A549 (cell line): Measurements from ENCODE around the gene GRID2. TPM values are rescaled to one million over a fixed set of nuclear protein-coding genes. Genes with fewer than 3 reads are reported as not detected.

Experiments
- ATAC-seq, 2 experiments: fragments of 200-7000 bp in 1 of 2; fragments of >200 bp in 1 of 2; cut with Nextera tagmentation in 1 of 2; cut with Tn5 transposase in 1 of 2; 3 replicates each; pipeline versions ENCODE4 v1.8.0 to v1.9.1; 2018 to 2020; ENCODE audit warnings: mild to moderate bottlenecking in 1 of 2, moderate library complexity in 1 of 2
- CTCF ChIA-PET: fragments of 300-600 bp; sonication (Branson Sonifier 250); formaldehyde crosslinking; extraction: SDS; loops from one replicate; lab custom pipeline; 2021; ENCODE audit warnings: antibody characterized with exemption, inconsistent platforms; lab: Yijun Ruan, JAX
- POLR2A ChIA-PET: fragments of 350-600 bp; formaldehyde crosslinking; extraction: SDS; loops from one replicate; lab custom pipeline; 2021; ENCODE audit warnings: antibody characterized with exemption, inconsistent platforms; lab: Yijun Ruan, JAX
- DNase-seq, 2 experiments: peaks; one replicate each; pipeline versions ENCODE4 v3.0.0 to v3.0.0-alpha.2; 2011 to 2016; ENCODE audit warnings: low read depth in 1 of 2, low spot score in 1 of 2
- FAIRE-seq: peaks from 2 replicates; lab custom pipeline; 2011; peaks lifted over from hg19 to GRCh38; lab: Jason Lieb, UNC
- H3K27ac ChIP-seq, 2 experiments: fragments of >200 bp; sonication (Bioruptor Twin); formaldehyde crosslinking; 3 replicates each; pipeline ENCODE4 v1.5.1; 2016 to 2017
- H3K4me1 ChIP-seq: fragments of >200 bp; sonication (Bioruptor Twin); formaldehyde crosslinking; 3 replicates; pipeline ENCODE4 v1.6.1; 2016
- H3K4me2 ChIP-seq: fragments of >200 bp; sonication (Bioruptor Twin); formaldehyde crosslinking; 3 replicates; pipeline ENCODE4 v1.6.1; 2016
- H3K4me3 ChIP-seq: fragments of >200 bp; sonication (Bioruptor Twin); formaldehyde crosslinking; 3 replicates; pipeline ENCODE4 v1.5.1; 2016
- H3K9me3 ChIP-seq: fragments of >200 bp; sonication (Bioruptor Twin); formaldehyde crosslinking; 3 replicates; pipeline ENCODE4 v1.6.1; 2016
- BHLHE40 ChIP-seq: IDR thresholded peaks from 2 replicates; pipeline ENCODE4 v1.6.1; 2012; ENCODE audit warnings: low read depth, low read length, inconsistent platforms
- CBX8 ChIP-seq: fragments of 200-600 bp; sonication (generic); IDR thresholded peaks from 2 replicates; pipeline ENCODE4 v1.6.1; 2016
- CEBPB ChIP-seq, 2 experiments: fragments of >200 bp in 1 of 2; sonication (Bioruptor Twin) in 1 of 2; formaldehyde crosslinking in 1 of 2; IDR thresholded peaks; 2 replicates each; pipeline ENCODE4 v1.6.1; 2012 to 2016
- CHD2 ChIP-seq: fragments of 150-350 bp; IDR thresholded peaks from 2 replicates; pipeline ENCODE4 v1.6.1; 2014; ENCODE audit warnings: low read length; ENCODE audit not compliant: partially characterized antibody
- CHD4 ChIP-seq: fragments of 200-600 bp; sonication (generic); IDR thresholded peaks from 2 replicates; pipeline ENCODE4 v1.6.1; 2016; ENCODE audit warnings: antibody characterized with exemption, mild to moderate bottlenecking, borderline replicate concordance
- EHF ChIP-seq: fragments of 250-450 bp; sonication (Bioruptor Pico); IDR thresholded peaks from 2 replicates; pipeline ENCODE4 v1.5.0; 2020; ENCODE audit warnings: mild to moderate bottlenecking
- EHMT2 ChIP-seq: fragments of 200-600 bp; sonication (generic); IDR thresholded peaks from 2 replicates; pipeline ENCODE4 v1.6.1; 2016; ENCODE audit warnings: antibody characterized with exemption, low read depth, mild to moderate bottlenecking, moderate library complexity
- ESRRA ChIP-seq: fragments of 150-350 bp; IDR thresholded peaks from 2 replicates; pipeline ENCODE4 v1.6.1; 2014; ENCODE audit warnings: mild to moderate bottlenecking, low read length, borderline replicate concordance
- FOSB ChIP-seq: fragments of 250-450 bp; sonication (Bioruptor Pico); IDR thresholded peaks from 2 replicates; pipeline ENCODE4 v1.5.0; 2020; ENCODE audit warnings: mild to moderate bottlenecking, moderate library complexity
- FOXS1 ChIP-seq: fragments of 250-450 bp; sonication (Bioruptor Pico); IDR thresholded peaks from 2 replicates; pipeline ENCODE4 v1.5.0; 2020; ENCODE audit warnings: mild to moderate bottlenecking, moderate library complexity
- GATA3 ChIP-seq: IDR thresholded peaks from 2 replicates; pipeline ENCODE4 v1.6.1; 2012; ENCODE audit warnings: borderline replicate concordance
- HDAC2 ChIP-seq: fragments of 200-600 bp; sonication (generic); IDR thresholded peaks from 2 replicates; pipeline ENCODE4 v1.6.1; 2016
- HEYL ChIP-seq: fragments of 250-450 bp; sonication (Bioruptor Pico); IDR thresholded peaks from 2 replicates; pipeline ENCODE4 v1.8.0; 2021; ENCODE audit warnings: mild to moderate bottlenecking, moderate library complexity
- MAFK ChIP-seq: fragments of 450-650 bp; IDR thresholded peaks from 2 replicates; pipeline ENCODE4 v1.6.1; 2014; ENCODE audit not compliant: partially characterized antibody
- NFE2L2 ChIP-seq: fragments of 150-350 bp; conservative IDR thresholded peaks from 2 replicates; pipeline ENCODE4 v1.6.1; 2014; ENCODE audit warnings: low read length
- NPAS2 ChIP-seq: fragments of 250-450 bp; sonication (Bioruptor Pico); IDR thresholded peaks from 2 replicates; pipeline ENCODE4 v1.8.0; 2022; ENCODE audit warnings: mild to moderate bottlenecking, moderate library complexity, borderline replicate concordance
- RARB ChIP-seq: fragments of 250-450 bp; sonication (Bioruptor Pico); IDR thresholded peaks from 2 replicates; pipeline ENCODE4 v1.8.0; 2021; ENCODE audit warnings: mild to moderate bottlenecking, moderate library complexity
- RFX5 ChIP-seq: fragments of 450-650 bp; IDR thresholded peaks from 2 replicates; pipeline ENCODE4 v1.7.1; 2014; ENCODE audit warnings: antibody characterized with exemption, mild to moderate bottlenecking, moderate library complexity
- SREBF2 ChIP-seq: fragments of 450-650 bp; IDR thresholded peaks from 2 replicates; pipeline ENCODE4 v1.6.1; 2014; ENCODE audit warnings: mild to moderate bottlenecking, moderate library complexity
- TFCP2L1 ChIP-seq: fragments of 250-450 bp; sonication (Bioruptor Pico); IDR thresholded peaks from 2 replicates; pipeline ENCODE4 v1.5.0; 2021; ENCODE audit warnings: mild to moderate bottlenecking
- TP53 ChIP-seq: fragments of 250-450 bp; sonication (Bioruptor Pico); IDR thresholded peaks from 2 replicates; pipeline ENCODE4 v1.5.0; 2021; ENCODE audit warnings: mild to moderate bottlenecking, moderate library complexity
- ZC3H11A ChIP-seq: fragments of 450-650 bp; IDR thresholded peaks from 2 replicates; pipeline ENCODE4 v1.6.1; 2014; ENCODE audit warnings: antibody characterized with exemption, mild to moderate bottlenecking
- WGBS: methylation state at CpG from one replicate; pipeline ENCODE4 v1.1.6; 2017; ENCODE audit errors: missing lambda C conversion rate; 5-methylcytosine and 5-hydroxymethylcytosine counted together
- polyA plus RNA-seq, 4 experiments: library from polyadenylated mRNA; depleted of rRNA in 3 of 4; stranded (reverse); fragments of >200 nt; fragmentation: RNase III in 1 of 4; extraction: RNeasy Plus Mini Kit Qiagen cat#74134 plus additional on column Dnase treatment in 1 of 4; gene quantifications; 2 replicates in 3 of 4; 3 replicates in 1 of 4; pipeline ENCODE4 v1.2.3, GENCODE V29; 2011 to 2017
- TF ChIP-seq, protein P1 (sequence below): fragments of >200 bp; sonication (Bioruptor Twin); formaldehyde crosslinking; IDR thresholded peaks from 2 replicates; pipeline ENCODE4 v1.6.1; 2016
- TF ChIP-seq, protein P2 (sequence below): fragments of 250-450 bp; sonication (Bioruptor Pico); IDR thresholded peaks from 2 replicates; pipeline ENCODE4 v1.5.0; 2020; ENCODE audit warnings: low read depth, mild to moderate bottlenecking, moderate library complexity
- TF ChIP-seq, protein P3 (sequence below): fragments of >200 bp; sonication (Bioruptor Twin); formaldehyde crosslinking; IDR thresholded peaks from 3 replicates; pipeline ENCODE4 v1.5.1; 2016
- TF ChIP-seq, protein P4 (sequence below): fragments of >200 bp; sonication (Bioruptor Twin); formaldehyde crosslinking; IDR thresholded peaks from 3 replicates; pipeline ENCODE4 v1.6.1; 2016
- TF ChIP-seq, protein P5 (sequence below): IDR thresholded peaks from 2 replicates; pipeline ENCODE4 v1.6.1; 2012

GRID2 gene
- polyA plus RNA-seq, 2 of the 4 experiments (the other 2 are of a cell fraction), result not detected

DNA sequence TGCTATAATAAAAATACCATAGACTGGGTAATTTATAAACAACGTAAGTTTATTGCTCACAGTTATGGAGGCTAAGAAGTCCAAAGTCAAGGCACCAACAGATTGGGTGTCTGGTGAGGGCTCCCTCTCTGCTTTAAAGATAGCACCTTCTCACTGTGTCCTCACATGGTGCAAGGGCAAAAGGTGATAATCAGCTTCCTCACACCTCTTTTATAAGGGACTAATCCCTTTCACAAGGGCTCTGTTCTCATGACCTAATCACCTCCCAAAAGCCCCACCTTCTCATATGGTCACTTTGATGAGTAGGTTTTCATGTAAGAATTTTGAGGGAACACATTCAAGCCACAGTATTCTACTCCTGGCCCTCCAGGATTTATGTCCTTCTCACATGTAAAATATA lies 883.1 kb downstream of the GRID2 start:
- Histone ChIP-seq H3K4me3 (no peak overlapping the region), H3K4me1 (no peaks in the 10 kb centered on the region), H3K9me3 (no peaks in the 10 kb centered on the region), H3K27ac (no peak overlapping the region), H3K4me2 (no peak overlapping the region)
- DNase-seq (no peak), FAIRE-seq (no peak), ATAC-seq (no peak)
- POLR2A ChIA-PET, result no interaction called here
- TF ChIP-seq NFE2L2 (no peak), BHLHE40 (no peak), CEBPB (IDR thresholded peaks at IDR 0.05) (no peak), RFX5 (no peak), HDAC2 (no peak), CHD4 (no peak), TP53 (CRISPR knock-in tag) (no peak), ESRRA (no peak), ZC3H11A (no peak), MAFK (no peak)
- TF ChIP-seq, protein P1, sequence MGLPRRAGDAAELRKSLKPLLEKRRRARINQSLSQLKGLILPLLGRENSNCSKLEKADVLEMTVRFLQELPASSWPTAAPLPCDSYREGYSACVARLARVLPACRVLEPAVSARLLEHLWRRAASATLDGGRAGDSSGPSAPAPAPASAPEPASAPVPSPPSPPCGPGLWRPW, result no peak
- TF ChIP-seq, protein P2, sequence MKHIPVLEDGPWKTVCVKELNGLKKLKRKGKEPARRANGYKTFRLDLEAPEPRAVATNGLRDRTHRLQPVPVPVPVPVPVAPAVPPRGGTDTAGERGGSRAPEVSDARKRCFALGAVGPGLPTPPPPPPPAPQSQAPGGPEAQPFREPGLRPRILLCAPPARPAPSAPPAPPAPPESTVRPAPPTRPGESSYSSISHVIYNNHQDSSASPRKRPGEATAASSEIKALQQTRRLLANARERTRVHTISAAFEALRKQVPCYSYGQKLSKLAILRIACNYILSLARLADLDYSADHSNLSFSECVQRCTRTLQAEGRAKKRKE (CRISPR knock-in tag), result no peak
- WGBS, result 45% methylated on average over 1 of the region's 1 CpG
- CTCF ChIA-PET, result no interaction called here

DNA sequence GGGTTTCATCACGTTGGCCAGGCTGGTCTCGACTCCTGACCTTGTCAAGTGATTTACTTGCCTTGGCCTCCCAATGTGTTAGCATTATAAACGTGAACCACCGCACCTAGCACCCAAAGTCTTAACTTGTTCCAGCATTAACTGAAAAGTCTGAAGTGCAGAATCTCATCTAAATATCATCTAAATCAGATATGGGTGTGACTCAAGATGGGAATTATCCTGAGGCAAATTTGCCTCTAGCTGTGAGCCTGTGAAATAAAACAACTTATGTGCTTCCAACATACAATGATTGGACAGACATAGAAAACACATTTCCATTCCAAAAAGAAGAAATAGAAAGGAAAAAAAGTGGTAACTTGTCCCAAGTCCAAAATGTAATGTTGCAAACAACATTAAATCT lies 883.7 kb downstream of the GRID2 start:
- no peak overlapping the region for H3K27ac ChIP-seq
- no peak overlapping the region for H3K4me3 ChIP-seq
- no peaks in the 10 kb centered on the region for H3K9me3 ChIP-seq
- 14% methylated on average over 4 of the region's 4 CpGs for WGBS
- DNase-seq (no peak), ATAC-seq (no peak), FAIRE-seq (no peak)
- CTCF ChIA-PET, result no interaction called here
- TF ChIP-seq HDAC2 (no peak), EHF (no peak), EHMT2 (no peak), HEYL (CRISPR knock-in tag) (no peak)
- TF ChIP-seq, protein P3, sequence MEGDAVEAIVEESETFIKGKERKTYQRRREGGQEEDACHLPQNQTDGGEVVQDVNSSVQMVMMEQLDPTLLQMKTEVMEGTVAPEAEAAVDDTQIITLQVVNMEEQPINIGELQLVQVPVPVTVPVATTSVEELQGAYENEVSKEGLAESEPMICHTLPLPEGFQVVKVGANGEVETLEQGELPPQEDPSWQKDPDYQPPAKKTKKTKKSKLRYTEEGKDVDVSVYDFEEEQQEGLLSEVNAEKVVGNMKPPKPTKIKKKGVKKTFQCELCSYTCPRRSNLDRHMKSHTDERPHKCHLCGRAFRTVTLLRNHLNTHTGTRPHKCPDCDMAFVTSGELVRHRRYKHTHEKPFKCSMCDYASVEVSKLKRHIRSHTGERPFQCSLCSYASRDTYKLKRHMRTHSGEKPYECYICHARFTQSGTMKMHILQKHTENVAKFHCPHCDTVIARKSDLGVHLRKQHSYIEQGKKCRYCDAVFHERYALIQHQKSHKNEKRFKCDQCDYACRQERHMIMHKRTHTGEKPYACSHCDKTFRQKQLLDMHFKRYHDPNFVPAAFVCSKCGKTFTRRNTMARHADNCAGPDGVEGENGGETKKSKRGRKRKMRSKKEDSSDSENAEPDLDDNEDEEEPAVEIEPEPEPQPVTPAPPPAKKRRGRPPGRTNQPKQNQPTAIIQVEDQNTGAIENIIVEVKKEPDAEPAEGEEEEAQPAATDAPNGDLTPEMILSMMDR, result no peak
- no peaks in the 10 kb centered on the region for H3K4me1 ChIP-seq
- POLR2A ChIA-PET, result no interaction called here
- H3K4me2 ChIP-seq, result no peak overlapping the region

GRCh38 chr4:93187892-93188291 lies 884.1 kb downstream of the GRID2 start:
- no peak for FAIRE-seq
- Histone ChIP-seq H3K4me2 (no peak overlapping the region), H3K4me1 (no peaks in the 10 kb centered on the region), H3K9me3 (no peaks in the 10 kb centered on the region), H3K4me3 (no peak overlapping the region), H3K27ac (no peak overlapping the region)
- no peak for DNase-seq
- 19% methylated on average over 3 of the region's 4 CpGs for WGBS
- no peak for TF ChIP-seq NPAS2 (CRISPR knock-in tag)
- TF ChIP-seq ESRRA, result no peak
- no peak for TF ChIP-seq CEBPB (IDR thresholded peaks at IDR 0.05)
- TF ChIP-seq, protein P4, sequence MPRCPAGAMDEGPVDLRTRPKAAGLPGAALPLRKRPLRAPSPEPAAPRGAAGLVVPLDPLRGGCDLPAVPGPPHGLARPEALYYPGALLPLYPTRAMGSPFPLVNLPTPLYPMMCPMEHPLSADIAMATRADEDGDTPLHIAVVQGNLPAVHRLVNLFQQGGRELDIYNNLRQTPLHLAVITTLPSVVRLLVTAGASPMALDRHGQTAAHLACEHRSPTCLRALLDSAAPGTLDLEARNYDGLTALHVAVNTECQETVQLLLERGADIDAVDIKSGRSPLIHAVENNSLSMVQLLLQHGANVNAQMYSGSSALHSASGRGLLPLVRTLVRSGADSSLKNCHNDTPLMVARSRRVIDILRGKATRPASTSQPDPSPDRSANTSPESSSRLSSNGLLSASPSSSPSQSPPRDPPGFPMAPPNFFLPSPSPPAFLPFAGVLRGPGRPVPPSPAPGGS, result no peak
- no peak for TF ChIP-seq CHD2
- TF ChIP-seq FOXS1 (CRISPR knock-in tag), result no peak
- no peak for TF ChIP-seq ZC3H11A
- no peak for TF ChIP-seq EHF
- no peak for TF ChIP-seq GATA3
- no peak for TF ChIP-seq SREBF2
- no peak for TF ChIP-seq BHLHE40
- no peak for TF ChIP-seq CBX8
- no peak for TF ChIP-seq TFCP2L1 (CRISPR knock-in tag)
- TF ChIP-seq, protein P5, sequence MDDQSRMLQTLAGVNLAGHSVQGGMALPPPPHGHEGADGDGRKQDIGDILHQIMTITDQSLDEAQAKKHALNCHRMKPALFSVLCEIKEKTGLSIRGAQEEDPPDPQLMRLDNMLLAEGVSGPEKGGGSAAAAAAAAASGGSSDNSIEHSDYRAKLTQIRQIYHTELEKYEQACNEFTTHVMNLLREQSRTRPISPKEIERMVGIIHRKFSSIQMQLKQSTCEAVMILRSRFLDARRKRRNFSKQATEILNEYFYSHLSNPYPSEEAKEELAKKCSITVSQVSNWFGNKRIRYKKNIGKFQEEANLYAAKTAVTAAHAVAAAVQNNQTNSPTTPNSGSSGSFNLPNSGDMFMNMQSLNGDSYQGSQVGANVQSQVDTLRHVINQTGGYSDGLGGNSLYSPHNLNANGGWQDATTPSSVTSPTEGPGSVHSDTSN, result no peak
- no peak for TF ChIP-seq FOSB (CRISPR knock-in tag)
- TF ChIP-seq RARB (CRISPR knock-in tag), result no peak
- ChIA-PET POLR2A (no interaction called here), CTCF (no interaction called here)
- ATAC-seq, result no peak
